Measurements from ENCODE around the gene NDOR1. TPM values are rescaled to one million over a fixed set of nuclear protein-coding genes. Genes with fewer than 3 reads are reported as not detected.

The NDOR1 gene
- total RNA-seq, 4 donors from 2014 or later, result 5.3 to 11.2 (median 7.7) TPM

DNA sequence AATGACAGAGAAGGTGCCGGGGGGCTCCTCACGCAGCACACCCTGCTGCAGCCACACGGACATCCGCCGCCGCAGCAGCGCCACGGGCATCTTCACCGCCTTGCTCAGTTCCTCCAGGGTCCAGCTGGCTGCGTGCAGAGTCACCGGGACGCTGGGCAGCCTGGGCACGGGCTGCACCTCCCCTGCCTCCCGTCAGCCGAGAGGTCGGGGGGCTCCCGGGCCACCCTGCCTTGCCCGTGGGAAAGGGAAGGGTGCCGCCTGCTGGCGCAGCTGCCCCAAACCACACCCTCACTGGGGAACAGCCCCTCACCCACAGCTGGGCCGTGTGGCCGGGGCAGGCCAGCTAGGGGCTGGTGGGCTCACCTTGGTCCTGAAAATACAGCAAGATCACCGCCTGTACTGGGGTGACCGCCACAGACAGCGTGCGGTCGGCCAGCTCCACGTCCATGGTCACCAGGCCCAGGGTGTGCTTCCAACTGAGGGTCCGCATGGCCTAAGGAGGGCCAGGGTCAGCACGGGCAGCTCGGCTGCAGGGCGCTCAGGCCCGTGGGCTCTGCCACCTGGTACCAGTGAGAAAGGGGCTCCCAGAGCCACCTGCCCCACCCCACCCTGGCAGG, 30.0 kb upstream of the NDOR1 start:
- Histone ChIP-seq H3K4me1 (peaks cover 0 to 54% (median 2%) of the 10 kb centered on the region in 3 donors), H3K36me3 (peaks cover 13 to 39% (median 21%) of the 10 kb centered on the region in 3 donors), H3K27me3 (peaks cover 0 to 51% (median under 1%) of the 10 kb centered on the region in 4 donors), H3K9me3 (no peaks in the 10 kb centered on the region), H3K27ac (no peak overlapping the region), H3K4me3 (no peak overlapping the region)
- intact Hi-C loops (cut with DNase I), result no loop called here
- WGBS, 2 donors, result 84% methylated on average over 9 of the region's 33 CpGs; no CpG with 5 or more reads in 1 of the 2 donors
- no peak for TF ChIP-seq POLR2A (IDR thresholded peaks at IDR 0.05)
- TF ChIP-seq, protein P1, sequence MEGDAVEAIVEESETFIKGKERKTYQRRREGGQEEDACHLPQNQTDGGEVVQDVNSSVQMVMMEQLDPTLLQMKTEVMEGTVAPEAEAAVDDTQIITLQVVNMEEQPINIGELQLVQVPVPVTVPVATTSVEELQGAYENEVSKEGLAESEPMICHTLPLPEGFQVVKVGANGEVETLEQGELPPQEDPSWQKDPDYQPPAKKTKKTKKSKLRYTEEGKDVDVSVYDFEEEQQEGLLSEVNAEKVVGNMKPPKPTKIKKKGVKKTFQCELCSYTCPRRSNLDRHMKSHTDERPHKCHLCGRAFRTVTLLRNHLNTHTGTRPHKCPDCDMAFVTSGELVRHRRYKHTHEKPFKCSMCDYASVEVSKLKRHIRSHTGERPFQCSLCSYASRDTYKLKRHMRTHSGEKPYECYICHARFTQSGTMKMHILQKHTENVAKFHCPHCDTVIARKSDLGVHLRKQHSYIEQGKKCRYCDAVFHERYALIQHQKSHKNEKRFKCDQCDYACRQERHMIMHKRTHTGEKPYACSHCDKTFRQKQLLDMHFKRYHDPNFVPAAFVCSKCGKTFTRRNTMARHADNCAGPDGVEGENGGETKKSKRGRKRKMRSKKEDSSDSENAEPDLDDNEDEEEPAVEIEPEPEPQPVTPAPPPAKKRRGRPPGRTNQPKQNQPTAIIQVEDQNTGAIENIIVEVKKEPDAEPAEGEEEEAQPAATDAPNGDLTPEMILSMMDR (IDR thresholded peaks at IDR 0.05), result no peak
- no peak for DNase-seq

DNA sequence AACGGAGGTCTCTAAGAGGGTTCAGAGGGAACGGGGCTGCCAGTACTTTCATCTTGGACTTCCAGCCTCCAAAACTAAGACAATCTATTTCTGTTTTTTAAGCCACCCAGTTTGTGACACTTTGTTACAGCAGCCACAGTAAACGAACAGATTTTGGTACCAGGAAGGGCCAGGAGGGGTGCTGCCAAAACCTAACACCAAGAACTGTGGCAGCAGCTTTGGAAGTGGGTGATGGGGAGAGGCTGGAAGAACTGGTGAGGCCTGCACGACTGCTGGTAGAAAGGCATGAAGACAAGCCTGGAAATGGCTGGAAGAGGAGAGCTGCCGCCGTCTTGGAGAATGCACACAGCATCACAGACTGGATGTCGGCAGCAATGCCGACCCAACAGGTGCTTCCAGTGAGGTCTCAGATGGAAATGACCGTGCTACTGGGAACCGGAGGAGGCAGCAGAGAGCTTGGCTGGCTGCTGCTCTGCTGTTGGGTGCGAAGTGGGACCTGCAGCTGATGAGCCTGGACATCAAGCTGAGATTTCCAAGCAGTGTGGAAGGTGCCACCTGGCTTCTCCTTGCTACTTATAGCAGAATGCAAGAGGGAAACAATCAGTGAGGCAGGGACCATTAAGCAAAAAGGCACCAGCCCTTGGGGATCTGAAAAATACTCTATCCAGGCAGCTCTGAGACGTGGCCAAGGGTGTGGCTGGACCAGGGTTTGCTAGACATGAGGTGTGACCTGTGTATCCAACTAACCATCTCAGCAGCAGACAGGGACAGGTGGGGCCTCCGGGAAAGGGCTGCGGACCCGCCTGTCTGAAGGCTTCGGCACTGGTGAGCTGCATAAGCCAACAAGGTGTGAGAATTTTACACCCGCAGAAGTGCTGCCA, 29.0 kb upstream of the NDOR1 start:
- 37 to 52% methylated on average over 12 to 15 of the region's 17 CpGs for WGBS, 2 donors
- Histone ChIP-seq H3K4me1 (peaks cover 0 to 53% (median 2%) of the 10 kb centered on the region in 3 donors), H3K27me3 (peaks cover 0 to 40% (median 0%) of the 10 kb centered on the region in 4 donors), H3K36me3 (peaks cover 24 to 50% (median 26%) of the 10 kb centered on the region in 3 donors), H3K4me3 (no peak overlapping the region), H3K9me3 (no peaks in the 10 kb centered on the region), H3K27ac (no peak overlapping the region)
- intact Hi-C loops (cut with DNase I), result no loop called here
- TF ChIP-seq, protein P1 (IDR thresholded peaks at IDR 0.05), result peak in 4 of 6 experiments; percentile 36 to 72 (median 56)
- TF ChIP-seq POLR2A (IDR thresholded peaks at IDR 0.05), result no peak
- DNase-seq, result no peak

DNA sequence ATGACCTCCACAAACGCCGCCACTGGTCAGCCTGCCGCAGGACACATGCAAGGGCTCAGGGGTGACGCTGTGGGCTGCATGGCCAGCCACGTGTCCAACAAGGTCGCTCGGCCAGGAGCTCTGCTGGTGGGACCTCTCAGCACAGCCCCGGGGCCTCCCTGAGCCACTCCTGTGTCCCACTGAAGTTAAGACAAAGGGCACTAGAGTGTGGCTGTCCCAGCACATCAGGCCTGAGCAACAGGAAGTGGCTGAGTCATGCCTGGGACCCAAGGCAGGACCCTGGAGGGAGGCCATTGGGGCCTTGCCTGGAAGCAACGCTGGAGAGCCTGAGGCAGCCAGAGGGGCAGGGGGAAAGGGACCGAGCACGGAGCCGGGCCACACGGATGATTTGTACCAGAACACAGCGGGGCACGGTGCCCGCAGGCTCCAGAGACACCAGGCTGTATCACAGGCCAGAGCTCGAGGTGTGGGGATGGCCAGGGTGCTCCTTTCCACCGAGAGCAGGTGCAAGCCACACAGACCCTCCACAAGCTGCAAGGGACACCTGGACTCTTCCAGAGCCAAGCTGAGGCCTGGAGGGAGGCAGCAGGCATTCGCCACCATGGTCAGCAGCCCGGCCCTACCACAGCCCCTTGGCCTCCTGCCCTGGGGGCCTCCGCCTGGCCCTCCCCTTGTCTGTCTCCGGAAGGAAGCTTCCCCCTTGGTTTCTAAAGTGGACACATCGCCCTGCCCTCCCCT, 27.1 kb upstream of the NDOR1 start:
- 85 to 94% methylated on average over 16 to 18 of the region's 23 CpGs for WGBS, 2 donors
- DNase-seq, result no peak
- peaks cover 0 to 39% (median 2%) of the 10 kb centered on the region in 3 donors for H3K4me1 ChIP-seq
- H3K27ac ChIP-seq, result no peak overlapping the region
- H3K36me3 ChIP-seq, result peaks cover 38 to 68% (median 40%) of the 10 kb centered on the region in 3 donors
- intact Hi-C loops (cut with DNase I), result no loop called here
- no peak overlapping the region for H3K4me3 ChIP-seq
- no peaks in the 10 kb centered on the region for H3K9me3 ChIP-seq
- peaks cover 0 to 22% (median 0%) of the 10 kb centered on the region in 4 donors for H3K27me3 ChIP-seq
- TF ChIP-seq, protein P1 (IDR thresholded peaks at IDR 0.05), result no peak
- no peak for TF ChIP-seq POLR2A (IDR thresholded peaks at IDR 0.05)

DNA sequence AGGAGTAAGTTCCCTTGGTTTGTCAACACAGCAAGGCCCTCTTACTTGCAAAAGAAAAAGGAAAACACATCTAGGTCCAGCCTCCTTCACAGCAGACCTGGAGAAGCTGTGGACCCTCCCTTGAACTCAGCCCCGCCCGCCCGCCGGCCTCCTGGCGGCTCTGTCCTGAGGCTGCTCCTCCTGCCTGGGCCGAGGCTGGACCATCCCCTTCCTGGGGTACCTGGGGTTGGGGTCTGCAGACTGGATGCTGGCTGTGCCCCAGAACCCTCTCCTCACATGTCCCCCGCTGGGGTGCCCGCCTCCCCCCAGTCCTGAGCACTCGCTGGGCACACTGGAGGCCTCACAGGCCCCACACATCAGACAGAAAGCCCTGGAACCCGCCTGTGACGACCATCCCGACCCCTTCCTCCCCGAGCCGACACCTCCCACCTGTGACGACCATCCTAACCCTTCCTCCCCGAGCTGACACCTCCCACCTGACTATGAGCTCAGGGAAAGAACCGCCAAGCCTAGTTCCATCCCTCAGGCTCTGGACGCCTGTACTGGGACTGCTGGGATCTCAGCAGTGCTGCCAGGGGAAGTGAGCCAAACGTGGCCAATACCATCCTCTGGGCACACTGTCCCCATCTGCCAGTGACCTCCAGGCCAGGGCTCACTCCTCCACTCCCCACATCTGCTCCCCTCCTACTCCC, 26.4 kb upstream of the NDOR1 start:
- DNase-seq, result no peak
- Histone ChIP-seq H3K27ac (no peak overlapping the region), H3K4me3 (no peak overlapping the region), H3K4me1 (peaks cover 0 to 32% (median 2%) of the 10 kb centered on the region in 3 donors), H3K36me3 (peaks cover 45 to 75% (median 47%) of the 10 kb centered on the region in 3 donors), H3K27me3 (peaks cover 0 to 15% (median 0%) of the 10 kb centered on the region in 4 donors), H3K9me3 (no peaks in the 10 kb centered on the region)
- WGBS, 2 donors, result 70 to 80% methylated on average over 2 to 10 of the region's 19 CpGs
- intact Hi-C loops (cut with DNase I), result no loop called here
- TF ChIP-seq, protein P1 (IDR thresholded peaks at IDR 0.05), result no peak
- no peak for TF ChIP-seq POLR2A (IDR thresholded peaks at IDR 0.05)
